Stimulated activated CD4-positive, alpha-beta T cell treated with anti-CD3 and anti-CD28 coated beads, Interleukin-1b, Interleukin-23, amount 100 ng/mL, for 4 hours (primary cell): ENCODE measurements around the gene ESR2.

Source experiments
- DNase-seq, 2 donors: peaks; one replicate each; pipeline ENCODE4 v3.0.0-alpha.2; 2020; ENCODE audit warnings: low read depth in 2 of 2

ESR2 gene

GRCh38 chr14:64266239-64266638, 27.9 kb downstream of the ESR2 start:
- DNase-seq, result no peak

- no peak for DNase-seq
Observed at GRCh38 chr14:64265222-64265621, 28.9 kb downstream of the ESR2 start.

DNA sequence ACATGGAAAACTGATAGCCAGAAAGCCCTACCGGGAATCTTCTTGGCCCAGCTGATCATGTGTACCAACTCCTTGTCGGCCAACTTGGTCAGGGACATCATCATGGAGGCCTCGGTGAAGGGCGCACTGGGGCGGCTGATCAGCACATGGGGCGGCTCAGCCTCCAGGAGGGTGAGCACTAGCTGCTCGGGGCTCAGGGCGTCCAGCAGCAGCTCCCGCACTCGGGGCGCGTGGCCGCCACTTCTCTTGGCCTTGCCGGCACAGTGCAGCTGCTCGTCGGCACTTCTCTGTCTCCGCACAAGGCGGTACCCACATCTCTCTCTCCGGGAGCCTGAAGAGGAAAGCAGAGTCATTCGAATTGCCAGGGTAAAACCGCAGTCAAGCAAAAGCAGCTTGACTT, 33.8 kb downstream of the ESR2 start:
- no peak for DNase-seq

DNA sequence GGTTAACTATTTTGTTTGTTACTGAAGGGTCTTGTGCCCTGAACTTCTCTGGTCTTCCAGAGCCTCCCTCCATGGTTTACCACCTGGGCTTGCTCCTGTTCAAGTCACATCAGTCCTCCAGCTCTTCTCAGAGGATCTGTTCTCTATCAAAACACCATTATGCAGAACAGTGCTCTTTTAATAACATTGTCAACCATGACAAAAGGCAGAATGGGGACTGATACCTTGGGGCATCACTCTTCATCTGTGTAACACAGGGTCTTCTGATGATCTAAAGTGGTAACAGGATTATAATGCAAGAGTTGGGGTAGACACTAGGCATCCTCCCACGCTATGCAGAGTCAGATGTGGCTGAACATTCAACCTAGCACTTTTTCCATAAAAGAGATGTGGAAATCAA, 38.4 kb downstream of the ESR2 start:
- no peak for DNase-seq

GRCh38 chr14:64253672-64254071, 40.5 kb downstream of the ESR2 start:
- DNase-seq, result no peak

DNA sequence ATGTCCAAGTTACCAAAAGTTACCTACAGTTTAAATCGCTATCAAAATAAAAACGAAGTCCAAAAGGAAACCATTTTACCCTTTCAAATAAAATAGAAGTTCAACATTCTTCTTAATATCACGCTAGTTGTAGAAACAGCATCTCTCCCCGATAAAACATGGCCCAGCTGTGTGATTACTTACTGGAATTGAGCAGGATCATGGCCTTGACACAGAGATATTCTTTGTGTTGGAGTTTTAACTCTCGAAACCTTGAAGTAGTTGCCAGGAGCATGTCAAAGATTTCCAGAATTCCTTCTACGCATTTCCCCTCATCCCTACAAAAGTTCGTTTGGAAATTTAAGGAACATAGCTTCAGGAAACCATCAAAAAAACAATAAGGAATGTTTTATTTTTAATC, 44.8 kb downstream of the ESR2 start:
- DNase-seq, result no peak

- no peak for DNase-seq
Observed at GRCh38 chr14:64248689-64249088, 45.5 kb downstream of the ESR2 start.

- no peak for DNase-seq
Observed at GRCh38 chr14:64247195-64247594, 47.0 kb downstream of the ESR2 start.

DNA sequence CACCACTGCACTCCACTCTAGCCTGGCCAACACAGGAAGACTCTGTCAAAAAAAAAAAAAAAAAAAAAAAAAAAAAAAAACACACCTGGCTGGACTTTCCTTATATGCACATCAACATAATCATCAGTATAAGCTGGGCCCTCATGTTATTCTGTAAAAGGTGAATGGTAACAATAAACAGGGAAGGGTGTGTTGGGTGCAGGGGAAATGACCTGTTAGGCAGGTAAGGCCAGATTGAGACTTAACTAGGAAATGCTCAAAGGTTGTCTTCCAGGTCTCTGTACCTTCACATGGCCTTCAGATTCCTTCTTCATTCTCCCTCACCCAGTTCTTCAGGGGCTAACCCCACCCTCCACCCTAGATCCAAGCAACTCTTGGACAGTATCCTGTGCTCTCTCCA, 47.5 kb downstream of the ESR2 start:
- no peak for DNase-seq

GRCh38 chr14:64245491-64245890, 48.7 kb downstream of the ESR2 start:
- DNase-seq, result no peak

GRCh38 chr14:64244279-64244678, 49.9 kb downstream of the ESR2 start:
- no peak for DNase-seq

DNA sequence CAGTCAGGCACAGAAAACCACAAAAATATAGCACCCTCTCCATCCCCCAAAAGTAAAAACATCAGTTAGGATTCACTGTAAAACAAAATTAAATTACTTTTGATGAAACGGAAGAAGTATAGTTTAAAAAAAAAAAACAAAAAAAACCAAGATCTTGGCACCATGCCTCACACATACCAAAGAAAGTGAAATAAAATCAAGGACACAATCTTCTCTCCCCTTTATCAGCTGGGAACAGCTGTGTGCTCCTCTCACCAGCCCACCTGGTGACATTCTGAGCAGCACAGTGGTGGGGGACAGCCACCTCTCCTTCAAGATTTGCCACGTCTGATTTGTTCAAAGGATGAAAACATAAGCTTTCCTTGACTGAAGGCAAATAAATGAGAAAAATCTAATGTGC, 55.5 kb downstream of the ESR2 start:
- DNase-seq, result no peak

DNA sequence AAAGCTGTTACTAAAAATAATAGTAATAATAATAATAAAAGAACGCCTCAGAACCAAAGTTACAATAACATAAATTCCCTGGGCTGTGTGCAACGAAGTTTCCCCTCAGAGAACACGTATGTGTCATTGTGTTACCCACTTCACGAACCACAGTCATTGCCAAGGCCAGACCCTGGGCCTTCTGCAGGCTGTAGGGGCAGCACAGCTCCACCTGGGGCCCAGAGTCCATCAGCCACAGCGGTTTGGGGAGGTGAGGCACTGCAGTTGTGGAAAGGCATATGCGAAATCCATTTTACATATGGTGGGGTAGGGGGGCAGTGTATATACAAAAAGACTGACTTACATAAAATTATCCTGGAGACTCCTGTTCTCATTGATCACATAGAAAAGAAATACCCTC, 56.1 kb downstream of the ESR2 start:
- no peak for DNase-seq

GRCh38 chr14:64235652-64236640, 58.2 kb downstream of the ESR2 start:
- no peak for DNase-seq

DNA sequence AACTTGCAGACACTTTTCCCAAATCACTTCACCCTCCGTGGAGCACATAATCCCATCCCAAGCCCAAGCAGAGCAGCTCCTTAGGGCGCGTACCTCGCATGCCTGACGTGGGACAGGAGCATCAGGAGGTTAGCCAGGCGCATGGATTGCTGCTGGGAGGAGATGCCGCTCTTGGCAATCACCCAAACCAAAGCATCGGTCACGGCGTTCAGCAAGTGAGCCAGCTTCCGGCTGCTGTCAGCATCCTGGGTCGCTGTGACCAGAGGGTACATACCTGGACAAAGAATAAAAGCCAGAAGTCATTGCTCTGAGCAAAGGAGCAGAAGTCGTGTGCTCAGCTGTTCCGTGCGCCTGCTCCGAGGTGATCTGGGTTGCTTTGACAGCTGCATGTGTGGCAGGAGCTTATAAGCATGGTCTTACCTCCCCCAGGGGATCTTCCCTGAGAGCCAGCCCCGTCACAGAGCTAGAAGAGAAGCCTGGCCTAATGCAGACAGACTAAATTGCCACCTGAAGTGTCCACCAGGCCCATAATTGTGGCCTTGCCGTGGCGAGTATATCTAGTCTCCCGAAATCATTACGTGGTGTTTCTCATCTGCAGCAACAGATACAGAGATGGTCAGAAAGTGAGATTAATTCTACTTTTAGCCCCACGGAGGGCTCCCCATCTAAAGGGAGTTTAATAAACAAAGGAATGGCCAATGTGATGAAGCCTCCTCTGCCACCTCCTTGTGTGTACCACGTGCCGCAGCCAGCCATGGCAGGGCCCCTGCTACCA, 59.1 kb downstream of the ESR2 start:
- no peak for DNase-seq

DNA sequence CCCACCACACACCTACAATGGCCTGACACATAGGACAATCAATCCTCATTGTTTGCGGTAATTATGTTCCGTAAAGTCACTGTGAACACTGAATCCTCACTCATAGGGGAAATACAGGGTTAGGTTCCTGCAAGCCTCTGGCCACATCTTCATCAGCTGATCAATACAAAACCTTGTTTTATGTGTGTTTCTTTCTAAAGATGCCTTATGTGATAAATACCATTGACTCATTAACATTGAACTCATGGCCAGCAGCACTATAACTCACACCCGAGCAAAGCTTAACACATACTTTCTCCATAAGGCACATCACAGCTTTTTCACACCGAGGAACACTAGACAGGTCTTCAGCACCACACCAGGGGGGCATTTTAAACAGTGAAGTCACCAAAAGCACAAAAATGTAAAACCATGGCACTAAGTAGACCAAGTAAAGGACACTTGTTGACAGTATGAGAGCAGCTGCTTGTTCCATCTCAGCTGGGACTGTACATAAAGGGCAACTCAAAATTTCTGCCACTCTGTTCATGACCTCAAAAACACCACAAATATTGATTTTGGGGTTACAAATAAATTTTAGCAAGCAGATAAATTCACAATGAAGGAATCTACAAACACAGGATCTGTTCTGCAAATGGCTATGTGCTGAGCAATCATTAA, 60.5 kb downstream of the ESR2 start:
- no peak for DNase-seq

DNA sequence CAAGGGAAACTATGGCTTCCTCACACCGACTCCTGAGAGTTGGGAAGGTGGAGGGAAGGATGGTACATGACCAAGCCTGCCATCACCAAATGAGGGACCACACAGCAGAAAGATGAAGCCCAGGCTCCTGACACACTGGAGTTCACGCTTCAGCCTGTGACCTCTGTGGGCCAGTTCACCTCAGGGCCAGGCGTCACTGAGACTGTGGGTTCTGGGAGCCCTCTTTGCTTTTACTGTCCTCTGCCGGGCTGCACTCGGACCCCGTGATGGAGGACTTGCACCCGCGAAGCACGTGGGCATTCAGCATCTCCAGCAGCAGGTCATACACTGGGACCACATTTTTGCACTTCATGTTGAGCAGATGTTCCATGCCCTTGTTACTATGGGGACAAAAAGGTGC, 61.2 kb downstream of the ESR2 start:
- no peak for DNase-seq

GRCh38 chr14:64232095-64232838, 61.9 kb downstream of the ESR2 start:
- no peak for DNase-seq

- DNase-seq, result no peak
Observed at GRCh38 chr14:64229489-64229888, 64.7 kb downstream of the ESR2 start.

DNA sequence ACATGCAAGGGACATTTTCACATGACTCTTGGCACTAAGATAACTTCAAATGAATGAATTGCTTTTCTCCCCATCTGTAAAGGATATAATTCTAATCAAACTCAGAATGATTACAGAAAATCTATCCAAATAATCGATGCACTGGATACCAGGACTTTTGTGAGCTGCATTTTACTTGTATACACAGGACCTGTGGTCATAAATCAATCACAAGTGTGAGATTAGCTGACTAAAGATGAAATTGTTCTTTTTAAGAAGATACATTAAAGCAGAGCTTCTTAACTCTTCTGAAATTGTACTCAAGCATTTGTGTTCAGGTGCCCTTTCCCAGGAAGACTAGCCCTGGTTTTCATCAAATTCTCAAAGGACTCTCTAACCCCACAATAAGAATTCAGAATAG, 66.3 kb downstream of the ESR2 start:
- no peak for DNase-seq

- no peak for DNase-seq
Observed at GRCh38 chr14:64225151-64225757, 68.9 kb downstream of the ESR2 start.
